GM12878 (cell line): ENCODE results near the gene PAPLN. TPM values are rescaled to one million over a fixed set of nuclear protein-coding genes. Genes with fewer than 3 reads are reported as not detected.
"Not testable (repeated sequence)": the region's sequence is repeated elsewhere in the genome, so short reads cannot be mapped to it uniquely, and the experiment has no call there.

Source experiments
- ATAC-seq: fragments of 200-7000 bp; cut with Tn5 transposase; 3 replicates; pipeline ENCODE4 v1.9.1; 2020; ENCODE audit warnings: mild to moderate bottlenecking, moderate library complexity
- BruUV-seq: library from RNA; stranded (reverse); fragments of 400-500 nt; replicated peaks from 2 replicates; lab custom pipeline; 2021; lab: Mats Ljungman, UMichigan
- CTCF ChIA-PET: fragments of 300-600 bp; sonication (Branson Sonifier 250); formaldehyde crosslinking; extraction: SDS; loops from one replicate; lab custom pipeline; 2021; ENCODE audit warnings: inconsistent platforms; lab: Yijun Ruan, JAX
- POLR2A ChIA-PET: fragments of 350-600 bp; formaldehyde crosslinking; extraction: SDS; loops from one replicate; lab custom pipeline; 2021; ENCODE audit warnings: inconsistent platforms; lab: Charles Lee
- RAD21 ChIA-PET: fragments of 300-600 bp; sonication (Branson Sonifier 250); formaldehyde crosslinking; loops from one replicate; lab custom pipeline; 2023; ENCODE audit warnings: antibody characterized with exemption; ENCODE audit not compliant: unreplicated experiment; lab: Charles Lee
- SMC1A ChIA-PET: fragments of 300-600 bp; sonication (Branson Sonifier 250); formaldehyde crosslinking; loops from one replicate; lab custom pipeline; 2023; ENCODE audit not compliant: unreplicated experiment, uncharacterized antibody; lab: Charles Lee
- DNase-seq: peaks from one replicate; pipeline ENCODE4 v3.0.0-alpha.2; 2011; ENCODE audit warnings: low read depth, low spot score
- FAIRE-seq: peaks from 3 replicates; lab custom pipeline; 2011; peaks lifted over from hg19 to GRCh38; lab: Jason Lieb, UNC
- H2AFZ ChIP-seq: 2 replicates; pipeline ENCODE4 v1.6.0; 2011; ENCODE audit warnings: low read depth, low read length, control low read depth; ENCODE audit not compliant: control insufficient read depth
- H3K27ac ChIP-seq: 2 replicates; pipeline ENCODE4 v1.5.1; 2011; ENCODE audit warnings: control low read depth; ENCODE audit not compliant: control insufficient read depth, insufficient read depth
- H3K27me3 ChIP-seq, 2 experiments: replicated peaks in 1 of 2; 2 replicates each; pipeline versions ENCODE4 v1.6.0 to v1.6.1; 2011; ENCODE audit warnings: low read length in 1 of 2; ENCODE audit not compliant: control insufficient read depth in 2 of 2, insufficient read depth in 2 of 2
- H3K36me3 ChIP-seq, 2 experiments: 2 replicates each; pipeline ENCODE4 v1.5.1; 2011; ENCODE audit warnings: low read length in 1 of 2; ENCODE audit not compliant: control insufficient read depth in 2 of 2, insufficient read depth in 2 of 2
- H3K4me1 ChIP-seq: 2 replicates; pipeline ENCODE4 v1.6.1; 2011; ENCODE audit warnings: mild to moderate bottlenecking, low read length, moderate library complexity, mixed read lengths; ENCODE audit not compliant: control insufficient read depth, insufficient read depth
- H3K4me2 ChIP-seq: 2 replicates; pipeline ENCODE4 v1.6.0; 2011; ENCODE audit warnings: control low read depth; ENCODE audit not compliant: control insufficient read depth, insufficient read depth
- H3K4me3 ChIP-seq: fragments of 200-600 bp; sonication (generic); 2 replicates; pipeline ENCODE4 v1.5.1; 2016
- H3K79me2 ChIP-seq: 2 replicates; pipeline ENCODE4 v1.6.0; 2011; ENCODE audit warnings: low read length; ENCODE audit not compliant: control insufficient read depth, insufficient read depth
- H3K9ac ChIP-seq: 2 replicates; pipeline ENCODE4 v1.8.0; 2011; ENCODE audit warnings: low read length, control low read depth, mixed read lengths; ENCODE audit not compliant: control insufficient read depth, insufficient read depth
- H3K9me3 ChIP-seq: replicated peaks from 3 replicates; pipeline ENCODE4 v1.5.1; 2011; ENCODE audit warnings: mild to moderate bottlenecking, low read length; ENCODE audit not compliant: control insufficient read depth, insufficient read depth
- H4K20me1 ChIP-seq: 2 replicates; pipeline ENCODE4 v1.6.0; 2011; ENCODE audit not compliant: control insufficient read depth, insufficient read depth
- HDGF ChIP-seq: fragments of 450-650 bp; IDR thresholded peaks from 2 replicates; pipeline ENCODE4 v1.6.1; 2016; ENCODE audit warnings: antibody characterized with exemption
- PAX8 ChIP-seq: fragments of 450-650 bp; IDR thresholded peaks from 2 replicates; pipeline ENCODE4 v1.6.1; 2017; ENCODE audit warnings: mild to moderate bottlenecking, moderate library complexity
- SIN3A ChIP-seq: IDR thresholded peaks from 2 replicates; pipeline ENCODE4 v1.6.1; 2012; ENCODE audit warnings: low read depth, low read length, improper control_type of control experiment
- STAT3 ChIP-seq: IDR thresholded peaks from 2 replicates; pipeline ENCODE4 v1.6.1; 2011; ENCODE audit warnings: low read depth, low read length, improper control_type of control experiment
- WRNIP1 ChIP-seq: IDR thresholded peaks from 2 replicates; pipeline ENCODE4 v1.6.1; 2011; ENCODE audit warnings: low read depth, low read length, improper control_type of control experiment, borderline replicate concordance
- ZSCAN29 ChIP-seq: fragments of 450-650 bp; IDR thresholded peaks from 2 replicates; pipeline ENCODE4 v1.6.1; 2017; ENCODE audit warnings: mild to moderate bottlenecking, moderate library complexity
- WGBS: methylation state at CpG from one replicate; pipeline ENCODE4 v1.1.6; 2016; ENCODE audit warnings: low lambda C conversion rate; ENCODE audit not compliant: insufficient replicate concordance, insufficient coverage; ENCODE audit errors: missing lambda C conversion rate; 5-methylcytosine and 5-hydroxymethylcytosine counted together
- in situ Hi-C: fragments of 300-500 bp; cut with MboI; formaldehyde crosslinking; loops from 9 replicates; pipeline ENCODE4 v1.14.3; 2018; ENCODE audit warnings: mixed read lengths
- intact Hi-C: fragments of 100-400 bp; cut with micrococcal nuclease; formaldehyde crosslinking; loops from one replicate; pipeline ENCODE4 v1.14.2; 2022; ENCODE audit not compliant: unreplicated experiment
- polyA plus RNA-seq, 11 experiments: library from polyadenylated mRNA; depleted of rRNA in 4 of 11; unstranded in 6 of 11; stranded (reverse) in 5 of 11; fragments of >200 nt; fragmentation: Nextera tagmentation in 4 of 11; fragmentation: Illumina TruSeq in 1 of 11; extraction: Ambion mirVana in 4 of 11; extraction: Trizol in 1 of 11; gene quantifications; 1 replicate in 1 of 11; 2 replicates in 10 of 11; pipeline versions ENCODE4 v1.2.1 to v1.2.3, GENCODE V29; 2011 to 2016; ENCODE audit warnings: inconsistent platforms in 2 of 11, missing spikeins in 2 of 11, low read depth in 1 of 11
- total RNA-seq, 4 experiments: library from RNA; depleted of rRNA in 3 of 4; stranded (reverse); fragments of >200 nt in 3 of 4; fragmentation: Illumina TruSeq in 1 of 4; extraction: Trizol in 1 of 4; gene quantifications; 2 replicates each; pipeline versions ENCODE4 v1.2.1 to v1.2.3, GENCODE V29; 2013 to 2021
- TF ChIP-seq, protein P1 (sequence below), 3 experiments: IDR thresholded peaks in 2 of 3; conservative IDR thresholded peaks in 1 of 3; 2 replicates each; pipeline ENCODE4 v1.5.1; 2011; ENCODE audit warnings: low read depth in 3 of 3, low read length in 3 of 3, mild to moderate bottlenecking in 3 of 3, control low read depth in 2 of 3, moderate library complexity in 2 of 3, inconsistent platforms in 1 of 3, mixed read lengths in 1 of 3; ENCODE audit not compliant: control insufficient read depth in 2 of 3, insufficient read depth in 1 of 3; ENCODE audit errors: extremely low read depth in 1 of 3
- TF ChIP-seq, protein P2 (sequence below): fragments of 150-350 bp; IDR thresholded peaks from 2 replicates; pipeline ENCODE4 v1.6.1; 2014; ENCODE audit warnings: mild to moderate bottlenecking, low read depth, low read length
- TF ChIP-seq, protein P3 (sequence below): IDR thresholded peaks from 2 replicates; pipeline ENCODE4 v1.6.1; 2011; ENCODE audit warnings: mild to moderate bottlenecking, low read depth, low read length, moderate library complexity; ENCODE audit not compliant: insufficient replicate concordance

The PAPLN gene
- total and polyA plus RNA-seq, 10 of the 15 experiments (the other 5 are each of a cell fraction or from before 2014, with no cell fraction given): 1.8 to 19.8 (median 7.4) TPM

DNA sequence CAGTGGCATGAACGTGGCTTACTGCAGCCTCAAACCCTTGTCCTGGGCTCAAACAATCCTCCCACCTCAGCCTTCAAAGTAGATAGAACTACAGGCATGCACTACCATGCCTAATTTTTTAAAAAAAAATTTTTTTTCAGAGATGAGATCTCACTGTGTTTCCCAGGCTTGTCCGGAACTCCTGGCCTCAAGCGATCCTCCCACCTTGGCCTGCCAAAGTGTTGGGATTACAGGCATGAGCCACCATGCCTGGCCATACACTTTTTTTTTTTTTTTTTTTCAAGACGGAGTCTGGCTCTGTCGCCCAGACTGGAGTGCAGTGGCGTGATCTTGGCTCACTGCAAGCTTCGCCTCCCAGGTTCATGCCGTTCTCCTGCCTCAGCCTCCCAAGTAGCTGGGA lies 43.0 kb upstream of the PAPLN start:
- intact Hi-C loops, DNase-seq, SMC1A ChIA-PET, H4K20me1 ChIP-seq, H3K79me2 ChIP-seq, FAIRE-seq, BruUV-seq, ATAC-seq, H3K4me3 ChIP-seq, H3K4me1 ChIP-seq, RAD21 ChIA-PET, in situ Hi-C loops, H3K4me2 ChIP-seq, H3K27ac ChIP-seq, H3K9me3 ChIP-seq, H3K9ac ChIP-seq, CTCF ChIA-PET, H3K27me3 ChIP-seq, H2AFZ ChIP-seq: not testable (repeated sequence)
- peaks cover 3 to 20% of the 10 kb centered on the region in 2 experiments for H3K36me3 ChIP-seq
- WGBS: 84% methylated on average over 6 of the region's 8 CpGs
- POLR2A ChIA-PET: interaction anchor here (0.6 kb wide), 1 partner anchor 533 kb away, joined by 5 read pairs; no protein-coding TSS in a partner anchor

DNA sequence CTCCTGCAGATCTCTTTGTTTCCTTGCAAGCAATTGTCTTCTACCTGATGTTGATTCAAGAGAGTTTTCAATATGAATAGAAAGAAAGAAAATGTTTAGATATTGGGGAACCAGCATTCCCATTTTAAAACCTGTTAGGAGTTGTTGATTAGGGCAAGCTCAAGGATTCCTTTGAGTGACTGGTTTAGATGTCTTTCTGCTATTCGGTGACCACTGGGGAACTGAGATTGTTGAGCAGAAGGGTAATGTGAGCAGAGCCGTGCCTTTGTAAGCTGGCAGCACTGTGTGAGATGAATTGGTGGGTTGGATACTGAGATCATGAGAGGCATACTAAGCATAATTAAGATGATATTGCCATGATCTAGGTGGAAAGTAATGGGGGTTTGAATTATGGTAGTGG lies 39.1 kb upstream of the PAPLN start:
- ChIA-PET RAD21 (no interaction called here), CTCF (no interaction called here), POLR2A (no interaction called here), SMC1A (interaction anchor here (1.1 to 1.6 kb wide), 3 partner anchors 9 to 274 kb away, joined by 4 to 6 read pairs (median 4); no protein-coding TSS in a partner anchor)
- in situ Hi-C loops (no loop called here), intact Hi-C loops (no loop called here)
- H4K20me1 ChIP-seq: no peaks in the 10 kb centered on the region
- H3K4me2 ChIP-seq: no peak overlapping the region
- no peaks in the 10 kb centered on the region for H3K4me1 ChIP-seq
- DNase-seq: no peak
- no peaks in the 10 kb centered on the region for H3K9me3 ChIP-seq
- H3K27ac ChIP-seq: no peak overlapping the region
- ATAC-seq: no peak
- no peaks in the 10 kb centered on the region for H3K27me3 ChIP-seq
- no peak overlapping the region for H3K9ac ChIP-seq
- H3K79me2 ChIP-seq: no peaks in the 10 kb centered on the region
- H3K36me3 ChIP-seq: peaks cover 2 to 16% of the 10 kb centered on the region in 2 experiments
- H2AFZ ChIP-seq: no peak overlapping the region
- H3K4me3 ChIP-seq: no peak overlapping the region
- TF ChIP-seq, protein P1, sequence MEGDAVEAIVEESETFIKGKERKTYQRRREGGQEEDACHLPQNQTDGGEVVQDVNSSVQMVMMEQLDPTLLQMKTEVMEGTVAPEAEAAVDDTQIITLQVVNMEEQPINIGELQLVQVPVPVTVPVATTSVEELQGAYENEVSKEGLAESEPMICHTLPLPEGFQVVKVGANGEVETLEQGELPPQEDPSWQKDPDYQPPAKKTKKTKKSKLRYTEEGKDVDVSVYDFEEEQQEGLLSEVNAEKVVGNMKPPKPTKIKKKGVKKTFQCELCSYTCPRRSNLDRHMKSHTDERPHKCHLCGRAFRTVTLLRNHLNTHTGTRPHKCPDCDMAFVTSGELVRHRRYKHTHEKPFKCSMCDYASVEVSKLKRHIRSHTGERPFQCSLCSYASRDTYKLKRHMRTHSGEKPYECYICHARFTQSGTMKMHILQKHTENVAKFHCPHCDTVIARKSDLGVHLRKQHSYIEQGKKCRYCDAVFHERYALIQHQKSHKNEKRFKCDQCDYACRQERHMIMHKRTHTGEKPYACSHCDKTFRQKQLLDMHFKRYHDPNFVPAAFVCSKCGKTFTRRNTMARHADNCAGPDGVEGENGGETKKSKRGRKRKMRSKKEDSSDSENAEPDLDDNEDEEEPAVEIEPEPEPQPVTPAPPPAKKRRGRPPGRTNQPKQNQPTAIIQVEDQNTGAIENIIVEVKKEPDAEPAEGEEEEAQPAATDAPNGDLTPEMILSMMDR (IDR thresholded peaks at IDR 0.05 in 2 of 3, conservative IDR thresholded peaks at IDR 0.05 in 1 of 3; ENCODE audit: control insufficient read depth in 2 of 3, extremely low read depth in 1 of 3, insufficient read depth in 1 of 3, low read depth in 3 of 3, low read length in 3 of 3): no peak
- TF ChIP-seq HDGF (no peak), WRNIP1 (no peak), SIN3A (no peak), PAX8 (no peak), ZSCAN29 (no peak), STAT3 (no peak)
- TF ChIP-seq, protein P2, sequence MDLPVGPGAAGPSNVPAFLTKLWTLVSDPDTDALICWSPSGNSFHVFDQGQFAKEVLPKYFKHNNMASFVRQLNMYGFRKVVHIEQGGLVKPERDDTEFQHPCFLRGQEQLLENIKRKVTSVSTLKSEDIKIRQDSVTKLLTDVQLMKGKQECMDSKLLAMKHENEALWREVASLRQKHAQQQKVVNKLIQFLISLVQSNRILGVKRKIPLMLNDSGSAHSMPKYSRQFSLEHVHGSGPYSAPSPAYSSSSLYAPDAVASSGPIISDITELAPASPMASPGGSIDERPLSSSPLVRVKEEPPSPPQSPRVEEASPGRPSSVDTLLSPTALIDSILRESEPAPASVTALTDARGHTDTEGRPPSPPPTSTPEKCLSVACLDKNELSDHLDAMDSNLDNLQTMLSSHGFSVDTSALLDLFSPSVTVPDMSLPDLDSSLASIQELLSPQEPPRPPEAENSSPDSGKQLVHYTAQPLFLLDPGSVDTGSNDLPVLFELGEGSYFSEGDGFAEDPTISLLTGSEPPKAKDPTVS: no peak
- TF ChIP-seq, protein P3, sequence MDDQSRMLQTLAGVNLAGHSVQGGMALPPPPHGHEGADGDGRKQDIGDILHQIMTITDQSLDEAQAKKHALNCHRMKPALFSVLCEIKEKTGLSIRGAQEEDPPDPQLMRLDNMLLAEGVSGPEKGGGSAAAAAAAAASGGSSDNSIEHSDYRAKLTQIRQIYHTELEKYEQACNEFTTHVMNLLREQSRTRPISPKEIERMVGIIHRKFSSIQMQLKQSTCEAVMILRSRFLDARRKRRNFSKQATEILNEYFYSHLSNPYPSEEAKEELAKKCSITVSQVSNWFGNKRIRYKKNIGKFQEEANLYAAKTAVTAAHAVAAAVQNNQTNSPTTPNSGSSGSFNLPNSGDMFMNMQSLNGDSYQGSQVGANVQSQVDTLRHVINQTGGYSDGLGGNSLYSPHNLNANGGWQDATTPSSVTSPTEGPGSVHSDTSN: no peak
- 100% methylated on average over 2 of the region's 2 CpGs for WGBS
- no peak for FAIRE-seq
- BruUV-seq: no TSS peak
